CD4-positive, alpha-beta T cell treated with Interleukin-4 for 4 hours (primary cell): Measurements from ENCODE around the gene CD300LG.
"Not testable (repeated sequence)": the region's sequence is repeated elsewhere in the genome, so short reads cannot be mapped to it uniquely, and the experiment has no call there.

Experiments used
- DNase-seq: peaks from one replicate; pipeline ENCODE4 v3.0.0-alpha.2; 2020

Gene CD300LG

GRCh38 chr17:43846963-43847371 lies at the start of gene CD300LG:
Gene CD300LG, plus strand, starts transcription at chr17:43847176. Its CDS starts 41 bp downstream, at chr17:43847217.
- no peak for DNase-seq

GRCh38 chr17:43798024-43798423 lies 49.0 kb upstream of the CD300LG start:
- DNase-seq, result not testable (repeated sequence)

GRCh38 chr17:43799047-43799446 lies 47.9 kb upstream of the CD300LG start:
- no peak for DNase-seq

GRCh38 chr17:43800736-43801135 lies 46.2 kb upstream of the CD300LG start:
- DNase-seq, result no peak

- DNase-seq, result no peak
These were observed 45.1 kb upstream of the CD300LG start for GRCh38 chr17:43801844-43802243.

- no peak for DNase-seq
These were observed 43.2 kb upstream of the CD300LG start for GRCh38 chr17:43803758-43804157.

- no peak for DNase-seq
These were observed 41.9 kb upstream of the CD300LG start for GRCh38 chr17:43805117-43805516.

- DNase-seq, result no peak
These were observed 38.9 kb upstream of the CD300LG start for GRCh38 chr17:43808076-43808475.

GRCh38 chr17:43809121-43809520 lies 37.9 kb upstream of the CD300LG start:
- DNase-seq, result no peak

- DNase-seq, result no peak
These were observed 36.7 kb upstream of the CD300LG start for GRCh38 chr17:43810226-43810715.

GRCh38 chr17:43810823-43811222 lies 36.2 kb upstream of the CD300LG start:
- DNase-seq, result no peak

- no peak for DNase-seq
These were observed 34.3 kb upstream of the CD300LG start for GRCh38 chr17:43812396-43813265.

- no peak for DNase-seq
These were observed 33.6 kb upstream of the CD300LG start for GRCh38 chr17:43813386-43813785.

- DNase-seq, result no peak
These were observed 33.0 kb upstream of the CD300LG start for GRCh38 chr17:43814026-43814425.

GRCh38 chr17:43814714-43815113 lies 32.3 kb upstream of the CD300LG start:
- no peak for DNase-seq

- no peak for DNase-seq
These were observed 30.3 kb upstream of the CD300LG start for GRCh38 chr17:43816336-43817320.

- no peak for DNase-seq
These were observed 29.1 kb upstream of the CD300LG start for GRCh38 chr17:43817826-43818225.

GRCh38 chr17:43818966-43819365 lies 28.0 kb upstream of the CD300LG start:
- DNase-seq, result no peak

GRCh38 chr17:43820759-43821158 lies 26.2 kb upstream of the CD300LG start:
- no peak for DNase-seq

- DNase-seq, result no peak
These were observed 24.3 kb upstream of the CD300LG start for GRCh38 chr17:43822570-43823190.

GRCh38 chr17:43823350-43824084 lies 23.5 kb upstream of the CD300LG start:
- DNase-seq, result no peak

- DNase-seq, result no peak
These were observed 21.4 kb upstream of the CD300LG start for GRCh38 chr17:43825567-43825966.
